Measurements from ENCODE around the gene CRISP2. TPM values are rescaled to one million over a fixed set of nuclear protein-coding genes. Genes with fewer than 3 reads are reported as not detected.

CRISP2 gene
- not detected in 2 replicates for total RNA-seq

GRCh38 chr6:49713346-49713745, at the start of gene CRISP2:
TSS of gene CRISP2 (minus strand) at chr6:49713543. CDS start at chr6:49709196, 4,347 bp downstream.

GRCh38 chr6:49744259-49744658, 30.9 kb upstream of the CRISP2 start, which contains the start of gene CRISP3:
TSS of gene CRISP3 (minus strand) at chr6:49744388. CDS start at chr6:49744367, 21 bp downstream.

Other genes starting within 250 kb of the CRISP2 start
- gene GLYATL3, start 213.6 kb downstream of the CRISP2 start, total RNA-seq = not detected in 2 replicates
- gene C6orf141, start 162.9 kb downstream of the CRISP2 start, total RNA-seq = 10.6 and 11.3 TPM in 2 replicates
- not detected in 2 replicates for gene RHAG, start 76.7 kb downstream of the CRISP2 start, total RNA-seq
- gene CRISP3, start 30.8 kb upstream of the CRISP2 start, total RNA-seq = not detected in 2 replicates
- gene PGK2, start 73.7 kb upstream of the CRISP2 start, total RNA-seq = not detected in 2 replicates
- not detected in 2 replicates for gene CRISP1, start 153.0 kb upstream of the CRISP2 start, total RNA-seq

Measured in mammary microvascular endothelial cell (primary cell).